Measurements from ENCODE around the gene RUFY3. TPM values are rescaled to one million over a fixed set of nuclear protein-coding genes. Genes with fewer than 3 reads are reported as not detected.
"Not testable (repeated sequence)": the region's sequence is repeated elsewhere in the genome, so short reads cannot be mapped to it uniquely, and the experiment has no call there.

Gene RUFY3
- total RNA-seq, 2 donors from 2014 or later, result 32.8 to 33.0 TPM

- H3K9me3 ChIP-seq (ENCODE audit: control insufficient read depth, low read length, poor library complexity, severe bottlenecking); H3K27me3 Mint-ChIP-seq; DNase-seq; H3K36me3 Mint-ChIP-seq (ENCODE audit: low read depth); H3K27ac Mint-ChIP-seq; ATAC-seq; H3K4me3 Mint-ChIP-seq: not testable (repeated sequence)
- H3K4me1 Mint-ChIP-seq, result peaks cover 11% of the 10 kb centered on the region
Observed at GRCh38 chr4:70694633-70695032, 27.1 kb upstream of the RUFY3 start.

- not testable (repeated sequence) for H3K27ac Mint-ChIP-seq; DNase-seq; H3K9me3 ChIP-seq (ENCODE audit: control insufficient read depth, low read length, poor library complexity, severe bottlenecking); H3K4me1 Mint-ChIP-seq; H3K36me3 Mint-ChIP-seq (ENCODE audit: low read depth); H3K4me3 Mint-ChIP-seq; ATAC-seq; H3K27me3 Mint-ChIP-seq
Observed at GRCh38 chr4:70698435-70698834, 23.3 kb upstream of the RUFY3 start.

- DNase-seq (no peak), ATAC-seq (no peak)
- H3K9me3 ChIP-seq (ENCODE audit: control insufficient read depth, low read length, poor library complexity, severe bottlenecking), result no peaks in the 10 kb centered on the region
- Mint-ChIP-seq H3K36me3 (ENCODE audit: low read depth) (no peaks in the 10 kb centered on the region), H3K4me3 (no peak overlapping the region), H3K27ac (no peak overlapping the region), H3K4me1 (peaks cover 11% of the 10 kb centered on the region), H3K27me3 (no peaks in the 10 kb centered on the region)
Observed at GRCh38 chr4:70700712-70701111, 21.1 kb upstream of the RUFY3 start.

GRCh38 chr4:70701271-70701670 is 20.5 kb upstream of the RUFY3 start:
- Mint-ChIP-seq H3K4me3 (no peak overlapping the region), H3K27ac (no peak overlapping the region), H3K36me3 (ENCODE audit: low read depth) (no peaks in the 10 kb centered on the region), H3K27me3 (no peaks in the 10 kb centered on the region), H3K4me1 (peaks cover 16% of the 10 kb centered on the region)
- no peak for ATAC-seq
- no peak for DNase-seq
- H3K9me3 ChIP-seq (ENCODE audit: control insufficient read depth, low read length, poor library complexity, severe bottlenecking), result no peaks in the 10 kb centered on the region

- H3K27ac Mint-ChIP-seq; H3K36me3 Mint-ChIP-seq (ENCODE audit: low read depth); H3K9me3 ChIP-seq (ENCODE audit: control insufficient read depth, low read length, poor library complexity, severe bottlenecking); DNase-seq; H3K27me3 Mint-ChIP-seq; H3K4me3 Mint-ChIP-seq; ATAC-seq: not testable (repeated sequence)
- peaks cover 20% of the 10 kb centered on the region for H3K4me1 Mint-ChIP-seq
Observed at GRCh38 chr4:70702592-70702991, 19.2 kb upstream of the RUFY3 start.

GRCh38 chr4:70703619-70704214 is 18.0 kb upstream of the RUFY3 start:
- Mint-ChIP-seq H3K36me3 (ENCODE audit: low read depth) (no peaks in the 10 kb centered on the region), H3K27me3 (no peaks in the 10 kb centered on the region), H3K27ac (peak overlapping the region; percentile 93), H3K4me1 (peaks cover 20% of the 10 kb centered on the region), H3K4me3 (peak overlapping the region; percentile 94)
- DNase-seq (no peak), ATAC-seq (no peak)
- no peaks in the 10 kb centered on the region for H3K9me3 ChIP-seq (ENCODE audit: control insufficient read depth, low read length, poor library complexity, severe bottlenecking)

- H3K27ac Mint-ChIP-seq, result peak overlapping the region; percentile 93
- peak; percentile 21 to 63 (median 62) for DNase-seq
- H3K4me1 Mint-ChIP-seq, result peaks cover 20% of the 10 kb centered on the region
- peak overlapping the region; percentile 94 for H3K4me3 Mint-ChIP-seq
- peak; percentile 53 for ATAC-seq
- H3K9me3 ChIP-seq (ENCODE audit: control insufficient read depth, low read length, poor library complexity, severe bottlenecking), result no peaks in the 10 kb centered on the region
- H3K27me3 Mint-ChIP-seq, result no peaks in the 10 kb centered on the region
- H3K36me3 Mint-ChIP-seq (ENCODE audit: low read depth), result no peaks in the 10 kb centered on the region
Observed at GRCh38 chr4:70704215-70704930, 17.4 kb upstream of the RUFY3 start.

- ATAC-seq (no peak), DNase-seq (no peak)
- H3K27ac Mint-ChIP-seq, result peak overlapping the region; percentile 93
- peak overlapping the region; percentile 94 for H3K4me3 Mint-ChIP-seq
- H3K9me3 ChIP-seq (ENCODE audit: control insufficient read depth, low read length, poor library complexity, severe bottlenecking), result no peaks in the 10 kb centered on the region
- no peaks in the 10 kb centered on the region for H3K36me3 Mint-ChIP-seq (ENCODE audit: low read depth)
- no peaks in the 10 kb centered on the region for H3K27me3 Mint-ChIP-seq
- peaks cover 20% of the 10 kb centered on the region for H3K4me1 Mint-ChIP-seq
Observed at GRCh38 chr4:70704931-70705182, 16.9 kb upstream of the RUFY3 start.

GRCh38 chr4:70705183-70706043 is 16.4 kb upstream of the RUFY3 start:
- no peaks in the 10 kb centered on the region for H3K9me3 ChIP-seq (ENCODE audit: control insufficient read depth, low read length, poor library complexity, severe bottlenecking)
- peak; percentile 61 to 71 (median 69) for DNase-seq
- Mint-ChIP-seq H3K27ac (peak overlapping the region; percentile 94), H3K27me3 (no peaks in the 10 kb centered on the region), H3K4me3 (peak overlapping the region; percentile 94), H3K4me1 (peaks cover 20% of the 10 kb centered on the region), H3K36me3 (ENCODE audit: low read depth) (no peaks in the 10 kb centered on the region)
- ATAC-seq, result peak; percentile 78

- ATAC-seq (no peak), DNase-seq (no peak)
- H3K27me3 Mint-ChIP-seq, result no peaks in the 10 kb centered on the region
- H3K27ac Mint-ChIP-seq, result peak overlapping the region; percentile 94
- peaks cover 20% of the 10 kb centered on the region for H3K4me1 Mint-ChIP-seq
- no peaks in the 10 kb centered on the region for H3K36me3 Mint-ChIP-seq (ENCODE audit: low read depth)
- no peaks in the 10 kb centered on the region for H3K9me3 ChIP-seq (ENCODE audit: control insufficient read depth, low read length, poor library complexity, severe bottlenecking)
- H3K4me3 Mint-ChIP-seq, result peak overlapping the region; percentile 94
Observed at GRCh38 chr4:70706044-70706461, 15.7 kb upstream of the RUFY3 start.

GRCh38 chr4:70706516-70706915 is 15.2 kb upstream of the RUFY3 start:
- H3K4me3 Mint-ChIP-seq, result peak overlapping the region; percentile 94
- peaks cover 20% of the 10 kb centered on the region for H3K4me1 Mint-ChIP-seq
- no peak for DNase-seq
- no peaks in the 10 kb centered on the region for H3K36me3 Mint-ChIP-seq (ENCODE audit: low read depth)
- ATAC-seq, result no peak
- H3K27me3 Mint-ChIP-seq, result no peaks in the 10 kb centered on the region
- peak overlapping the region; percentile 94 for H3K27ac Mint-ChIP-seq
- H3K9me3 ChIP-seq (ENCODE audit: control insufficient read depth, low read length, poor library complexity, severe bottlenecking), result no peaks in the 10 kb centered on the region

GRCh38 chr4:70709611-70710205 is 12.1 kb upstream of the RUFY3 start:
- peaks cover 30% of the 10 kb centered on the region for H3K4me1 Mint-ChIP-seq
- H3K27me3 Mint-ChIP-seq, result no peaks in the 10 kb centered on the region
- DNase-seq (no peak), ATAC-seq (no peak)
- no peak overlapping the region for H3K27ac Mint-ChIP-seq
- H3K9me3 ChIP-seq (ENCODE audit: control insufficient read depth, low read length, poor library complexity, severe bottlenecking), result no peaks in the 10 kb centered on the region
- no peak overlapping the region for H3K4me3 Mint-ChIP-seq
- H3K36me3 Mint-ChIP-seq (ENCODE audit: low read depth), result no peaks in the 10 kb centered on the region

GRCh38 chr4:70711599-70711998 is 10.2 kb upstream of the RUFY3 start:
- Mint-ChIP-seq H3K27ac (peak overlapping the region; percentile 85), H3K4me3 (peak overlapping the region; percentile 71), H3K36me3 (ENCODE audit: low read depth) (no peaks in the 10 kb centered on the region), H3K27me3 (no peaks in the 10 kb centered on the region), H3K4me1 (peaks cover 19% of the 10 kb centered on the region)
- ATAC-seq, result no peak
- H3K9me3 ChIP-seq (ENCODE audit: control insufficient read depth, low read length, poor library complexity, severe bottlenecking), result no peaks in the 10 kb centered on the region
- no peak for DNase-seq
